Central memory CD8-positive, alpha-beta T cell (primary cell): ENCODE results near the gene HAVCR2.
A peak's percentile ranks its signal among the peaks of the same experiment; 100 is the strongest.
"Not testable (repeated sequence)": the region's sequence is repeated elsewhere in the genome, so short reads cannot be mapped to it uniquely, and the experiment has no call there.

Source experiments
- ATAC-seq: fragments of 150-1000 bp; cut with Tn5 transposase; replicated peaks from 2 replicates; pipeline ENCODE4 v1.10.0; 2022; ENCODE audit warnings: mild to moderate bottlenecking, moderate FRiP score, moderate number of reproducible peaks; ENCODE audit not compliant: poor library complexity, severe bottlenecking; ENCODE audit errors: extremely low read depth
- DNase-seq, 2 donors: peaks; one replicate each; pipeline ENCODE4 v3.0.0; 2021; ENCODE audit warnings: low spot score in 2 of 2
- H3K27ac Mint-ChIP-seq: one replicate; pipeline ENCODE4 v1.8.0; 2022; ENCODE audit warnings: low read depth, mild to moderate bottlenecking, moderate library complexity, mixed read lengths
- H3K27me3 Mint-ChIP-seq: one replicate; pipeline ENCODE4 v1.8.0; 2022; ENCODE audit warnings: mixed read lengths
- H3K36me3 Mint-ChIP-seq: one replicate; pipeline ENCODE4 v1.8.0; 2022; ENCODE audit warnings: mild to moderate bottlenecking, moderate library complexity, mixed read lengths; ENCODE audit not compliant: insufficient read depth
- H3K4me1 Mint-ChIP-seq: one replicate; pipeline ENCODE4 v1.8.0; 2022; ENCODE audit warnings: mixed read lengths
- H3K4me3 Mint-ChIP-seq: one replicate; pipeline ENCODE4 v1.8.0; 2022; ENCODE audit warnings: mild to moderate bottlenecking, moderate library complexity, mixed read lengths
- H3K9me3 Mint-ChIP-seq: one replicate; pipeline ENCODE4 v1.8.0; 2022; ENCODE audit warnings: mixed read lengths

The HAVCR2 gene

DNA sequence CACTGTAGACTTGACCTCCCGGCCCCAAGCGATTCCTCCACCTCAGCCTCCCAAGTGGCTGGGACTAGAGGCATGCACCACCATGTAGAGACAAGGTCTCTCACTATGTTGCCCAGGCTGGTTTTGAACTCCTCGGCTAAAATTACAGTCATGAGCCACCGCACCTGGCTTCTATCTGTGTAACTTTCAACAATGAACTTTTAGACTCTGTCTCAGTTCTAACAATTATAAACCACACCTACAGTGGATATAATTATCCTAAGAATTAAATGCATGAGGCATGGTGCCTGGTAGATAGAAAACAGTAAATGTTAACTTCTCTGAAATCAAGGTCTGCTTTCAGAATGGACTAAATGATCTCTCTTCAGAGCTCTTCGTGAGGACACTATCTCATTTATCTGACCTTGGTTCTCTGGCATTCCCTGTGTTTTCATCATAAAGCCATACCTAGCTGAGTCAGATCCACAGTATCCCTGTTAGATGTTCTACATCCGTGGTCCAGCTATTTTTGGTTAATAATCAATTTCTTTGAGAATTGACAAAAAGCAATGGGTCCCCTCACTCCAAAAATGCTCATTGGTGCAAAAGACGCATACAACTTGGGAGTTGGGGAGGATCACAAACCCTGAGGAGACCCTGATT is 57.1 kb downstream of the HAVCR2 start:
- Mint-ChIP-seq H3K27me3 (no peaks in the 10 kb centered on the region), H3K4me3 (no peak overlapping the region), H3K4me1 (peaks cover 8% of the 10 kb centered on the region), H3K9me3 (no peaks in the 10 kb centered on the region), H3K27ac (no peak overlapping the region), H3K36me3 (peaks cover 2% of the 10 kb centered on the region)
- DNase-seq (no peak), ATAC-seq (no peak)

DNA sequence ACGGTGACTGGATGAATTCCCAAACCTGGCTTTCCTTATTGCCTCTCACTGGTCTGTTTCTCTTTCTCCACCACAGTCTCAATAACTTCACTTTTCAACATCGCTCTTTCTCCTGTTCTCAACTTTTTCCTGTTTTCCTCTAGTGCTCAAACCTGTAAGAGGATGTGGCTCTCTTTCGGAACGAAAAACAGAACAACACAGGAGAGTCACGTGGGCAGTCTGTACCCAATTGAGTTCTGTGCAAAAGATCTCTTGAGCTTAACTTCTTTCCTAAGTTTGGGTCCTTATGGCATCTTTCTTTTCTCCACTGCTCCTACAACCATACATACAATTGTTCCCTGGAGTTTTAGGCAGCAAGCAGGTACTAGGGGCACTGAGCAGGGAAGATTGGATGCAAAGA is 58.8 kb downstream of the HAVCR2 start:
- peaks cover 2% of the 10 kb centered on the region for H3K36me3 Mint-ChIP-seq
- no peak for ATAC-seq
- H3K27ac Mint-ChIP-seq, result no peak overlapping the region
- peak overlapping the region; percentile 8 for H3K4me3 Mint-ChIP-seq
- no peaks in the 10 kb centered on the region for H3K9me3 Mint-ChIP-seq
- H3K27me3 Mint-ChIP-seq, result no peaks in the 10 kb centered on the region
- peaks cover 8% of the 10 kb centered on the region for H3K4me1 Mint-ChIP-seq
- DNase-seq, result no peak

DNA sequence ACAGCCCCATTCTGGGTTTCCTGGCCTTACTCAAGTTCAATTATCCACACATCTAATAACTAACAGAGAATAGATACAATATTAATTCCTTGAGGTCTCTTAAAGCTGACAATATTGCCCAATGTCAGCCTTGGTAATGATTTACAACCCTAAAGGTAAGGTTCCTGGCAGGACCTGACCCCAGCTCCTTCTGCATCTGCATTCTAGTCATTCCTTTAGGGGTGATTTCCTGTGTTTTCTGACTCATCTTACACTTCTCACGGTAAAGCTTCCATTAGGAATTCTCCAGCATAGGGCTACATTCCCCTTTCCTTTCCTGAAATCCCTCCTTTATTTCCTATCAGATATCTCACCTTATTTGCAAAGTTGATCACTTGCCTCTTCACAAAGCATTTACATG is 59.2 kb downstream of the HAVCR2 start:
- Mint-ChIP-seq H3K9me3 (no peaks in the 10 kb centered on the region), H3K4me3 (peak overlapping the region; percentile 8), H3K27ac (no peak overlapping the region), H3K36me3 (peaks cover 2% of the 10 kb centered on the region), H3K4me1 (peaks cover 8% of the 10 kb centered on the region), H3K27me3 (no peaks in the 10 kb centered on the region)
- ATAC-seq (no peak), DNase-seq (no peak)

DNA sequence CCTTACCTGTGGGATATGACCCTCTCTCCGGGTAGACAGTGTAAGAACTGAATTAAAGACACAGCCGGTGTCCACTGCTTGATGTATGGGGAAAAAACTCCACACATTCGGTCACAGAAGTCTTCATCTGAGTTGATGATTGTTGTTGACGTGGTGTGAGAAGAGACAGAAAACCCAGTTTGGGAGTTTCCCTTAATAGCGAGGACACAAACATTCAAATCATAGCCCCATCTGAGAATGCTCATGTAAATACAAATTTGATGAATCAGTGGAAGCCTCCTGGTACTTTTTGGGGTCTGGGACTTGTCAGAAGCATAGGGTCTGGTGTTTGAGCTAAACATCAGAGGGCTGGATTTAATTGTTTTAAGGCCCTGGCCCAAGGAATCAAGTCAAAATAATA is 60.9 kb downstream of the HAVCR2 start:
- Mint-ChIP-seq H3K4me3 (no peak overlapping the region), H3K27me3 (no peaks in the 10 kb centered on the region), H3K4me1 (peaks cover 8% of the 10 kb centered on the region), H3K27ac (no peak overlapping the region), H3K36me3 (peaks cover 2% of the 10 kb centered on the region), H3K9me3 (no peaks in the 10 kb centered on the region)
- DNase-seq (no peak), ATAC-seq (no peak)

DNA sequence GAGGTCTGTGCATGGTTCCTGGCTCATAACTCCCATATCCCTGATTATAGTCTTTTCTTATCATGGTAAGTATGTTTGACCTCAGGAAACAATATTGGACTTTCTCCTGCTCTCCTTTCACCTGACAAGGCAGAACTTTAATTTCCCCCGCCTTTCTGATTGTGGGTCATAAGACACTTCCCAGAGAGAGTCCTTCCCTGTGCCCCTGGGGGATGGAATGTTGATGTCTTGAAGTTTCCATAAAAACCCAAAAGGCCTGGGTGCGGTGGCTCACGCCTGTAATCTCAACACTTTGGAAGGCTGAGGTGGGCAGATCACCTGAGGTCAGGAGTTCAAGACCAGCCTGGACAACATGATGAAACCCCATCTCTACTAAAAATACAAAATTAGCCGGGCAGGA is 61.8 kb downstream of the HAVCR2 start:
- not testable (repeated sequence) for DNase-seq, H3K9me3 Mint-ChIP-seq, ATAC-seq, H3K4me1 Mint-ChIP-seq, H3K36me3 Mint-ChIP-seq, H3K4me3 Mint-ChIP-seq, H3K27ac Mint-ChIP-seq, H3K27me3 Mint-ChIP-seq

DNA sequence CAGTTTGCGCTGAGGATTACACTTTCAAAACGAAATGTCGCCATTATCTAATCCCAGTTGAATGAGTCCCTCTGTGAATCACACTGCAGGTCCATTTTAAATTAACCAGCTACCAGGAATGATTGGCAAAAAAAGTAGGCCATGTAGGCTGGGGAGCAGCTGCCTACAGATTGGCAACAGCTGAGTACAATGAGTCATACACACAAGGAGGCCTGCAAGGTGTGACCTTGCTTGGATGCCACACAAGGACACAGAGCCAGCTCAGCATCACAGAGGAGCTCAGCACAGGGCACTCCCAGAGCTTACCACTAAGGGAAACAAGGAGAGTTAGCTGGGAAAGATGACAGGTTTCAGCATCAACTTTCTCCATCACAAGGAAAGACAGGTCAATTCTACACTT is 62.8 kb downstream of the HAVCR2 start:
- DNase-seq (no peak), ATAC-seq (no peak)
- Mint-ChIP-seq H3K4me3 (no peak overlapping the region), H3K27ac (no peak overlapping the region), H3K36me3 (peaks cover 2% of the 10 kb centered on the region), H3K9me3 (no peaks in the 10 kb centered on the region), H3K4me1 (peaks cover 8% of the 10 kb centered on the region), H3K27me3 (no peaks in the 10 kb centered on the region)

DNA sequence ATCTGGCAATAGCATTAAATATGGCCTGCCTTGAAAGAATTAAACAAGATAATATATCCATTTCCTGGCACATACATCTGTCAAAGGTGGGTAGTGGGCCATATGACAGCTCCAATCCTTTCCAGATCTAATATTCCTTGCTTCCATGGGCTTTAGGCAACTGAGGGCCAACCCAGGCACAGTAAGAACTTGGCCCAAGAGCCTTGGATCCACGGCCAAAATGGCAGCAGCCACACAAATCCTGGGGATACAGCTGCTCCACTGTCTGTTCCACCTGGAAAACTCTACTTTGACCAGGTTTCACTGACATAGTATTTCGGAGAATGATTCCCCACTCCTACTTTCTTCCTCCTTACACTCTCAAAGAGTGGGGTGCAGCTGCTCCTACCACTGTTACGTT is 63.2 kb downstream of the HAVCR2 start:
- peaks cover 8% of the 10 kb centered on the region for H3K4me1 Mint-ChIP-seq
- DNase-seq (no peak), ATAC-seq (no peak)
- no peaks in the 10 kb centered on the region for H3K9me3 Mint-ChIP-seq
- peaks cover 2% of the 10 kb centered on the region for H3K36me3 Mint-ChIP-seq
- H3K27me3 Mint-ChIP-seq, result no peaks in the 10 kb centered on the region
- no peak overlapping the region for H3K4me3 Mint-ChIP-seq
- no peak overlapping the region for H3K27ac Mint-ChIP-seq

DNA sequence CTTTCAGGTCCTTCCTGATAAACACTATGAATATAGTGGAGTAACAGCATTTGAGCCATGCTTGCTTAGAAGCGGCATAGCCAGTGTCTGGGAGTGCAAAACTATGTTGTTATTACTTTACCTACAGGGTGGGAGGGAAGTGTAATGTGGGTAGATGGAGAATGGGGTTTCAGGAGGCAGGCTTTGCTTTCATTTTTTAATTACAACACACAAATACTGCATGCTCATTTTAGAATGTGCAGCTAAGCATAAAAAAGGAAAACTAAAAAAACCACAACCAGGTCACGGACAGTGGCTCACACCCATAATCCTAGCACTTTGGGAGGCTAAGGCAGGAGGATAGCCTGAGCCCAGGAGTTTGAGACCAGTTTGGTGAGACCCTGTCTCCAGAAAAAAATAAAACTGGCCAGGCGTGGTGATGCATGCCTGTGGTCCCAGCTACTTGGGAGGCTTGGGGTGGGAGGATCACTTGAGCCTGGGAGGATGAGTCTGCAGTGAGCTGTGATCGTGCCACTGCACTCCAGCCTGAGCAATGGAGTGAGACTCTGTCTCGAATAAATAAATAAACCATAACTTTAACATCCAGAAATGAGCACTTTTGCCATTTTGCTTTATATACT is 70.2 kb downstream of the HAVCR2 start:
- no peak for ATAC-seq
- DNase-seq, result no peak
- H3K27me3 Mint-ChIP-seq, result no peaks in the 10 kb centered on the region
- no peaks in the 10 kb centered on the region for H3K9me3 Mint-ChIP-seq
- no peak overlapping the region for H3K27ac Mint-ChIP-seq
- no peak overlapping the region for H3K4me3 Mint-ChIP-seq
- peaks cover 8% of the 10 kb centered on the region for H3K4me1 Mint-ChIP-seq
- no peaks in the 10 kb centered on the region for H3K36me3 Mint-ChIP-seq
